ENCODE results near the gene CMKLR1.

Gene CMKLR1

GRCh38 chr12:108363565-108363964, 24.5 kb upstream of the CMKLR1 start:
- DNase-seq (ENCODE audit: low read depth), result no peak
- no peak for TF ChIP-seq CTCF (IDR thresholded peaks at IDR 0.05; ENCODE audit: insufficient read depth, low read depth, low read length, missing control alignments)
- no peak overlapping the region for H3K4me3 ChIP-seq (ENCODE audit: low read length)

GRCh38 chr12:108363165-108363564, 24.1 kb upstream of the CMKLR1 start:
- no peak overlapping the region for H3K4me3 ChIP-seq (ENCODE audit: low read length)
- no peak for TF ChIP-seq CTCF (IDR thresholded peaks at IDR 0.05; ENCODE audit: insufficient read depth, low read depth, low read length, missing control alignments)
- DNase-seq (ENCODE audit: low read depth), result no peak

- no peak for DNase-seq (ENCODE audit: low read depth)
- no peak for TF ChIP-seq CTCF (IDR thresholded peaks at IDR 0.05; ENCODE audit: insufficient read depth, low read depth, low read length, missing control alignments)
- H3K4me3 ChIP-seq (ENCODE audit: low read length), result no peak overlapping the region
Observed at GRCh38 chr12:108361606-108362005, 22.5 kb upstream of the CMKLR1 start.

GRCh38 chr12:108360487-108360886, 21.4 kb upstream of the CMKLR1 start:
- DNase-seq (ENCODE audit: low read depth), result peak; percentile 6
- no peak for TF ChIP-seq CTCF (IDR thresholded peaks at IDR 0.05; ENCODE audit: insufficient read depth, low read depth, low read length, missing control alignments)
- H3K4me3 ChIP-seq (ENCODE audit: low read length), result no peak overlapping the region

GRCh38 chr12:108360057-108360456, 20.9 kb upstream of the CMKLR1 start:
- no peak overlapping the region for H3K4me3 ChIP-seq (ENCODE audit: low read length)
- TF ChIP-seq CTCF (IDR thresholded peaks at IDR 0.05; ENCODE audit: insufficient read depth, low read depth, low read length, missing control alignments), result no peak
- DNase-seq (ENCODE audit: low read depth), result no peak

- TF ChIP-seq CTCF (IDR thresholded peaks at IDR 0.05; ENCODE audit: insufficient read depth, low read depth, low read length, missing control alignments), result no peak
- no peak overlapping the region for H3K4me3 ChIP-seq (ENCODE audit: low read length)
- DNase-seq (ENCODE audit: low read depth), result no peak
Observed at GRCh38 chr12:108358580-108358965, 19.5 kb upstream of the CMKLR1 start.

- no peak for TF ChIP-seq CTCF (IDR thresholded peaks at IDR 0.05; ENCODE audit: insufficient read depth, low read depth, low read length, missing control alignments)
- H3K4me3 ChIP-seq (ENCODE audit: low read length), result no peak overlapping the region
- DNase-seq (ENCODE audit: low read depth), result no peak
Observed at GRCh38 chr12:108357834-108358579, 18.9 kb upstream of the CMKLR1 start.
